GM23338 (cell line): ENCODE data around the gene NECTIN3. TPM values are rescaled to one million over a fixed set of nuclear protein-coding genes. Genes with fewer than 3 reads are reported as not detected.

Experiments
- ATAC-seq: fragments of 200-7000 bp; cut with Tn5 transposase; 3 replicates; pipeline ENCODE4 v1.9.1; 2020
- DNase-seq: peaks from one replicate; pipeline ENCODE4 v3.0.0-alpha.2; 2015; ENCODE audit warnings: low spot score
- H2AFZ ChIP-seq: fragments of 200-600 bp; sonication (generic); 2 replicates; pipeline ENCODE4 v1.8.0; 2016; ENCODE audit warnings: antibody characterized with exemption, mild to moderate bottlenecking, moderate library complexity
- H3F3A ChIP-seq: fragments of 200-600 bp; sonication (generic); replicated peaks from 2 replicates; pipeline ENCODE4 v1.8.0; 2017; ENCODE audit warnings: antibody characterized with exemption, mixed run types, low read depth
- H3K27ac ChIP-seq: fragments of 200-600 bp; sonication (generic); 2 replicates; pipeline ENCODE4 v1.6.1; 2016; ENCODE audit warnings: low read depth
- H3K27me3 ChIP-seq: fragments of 200-600 bp; sonication (generic); 2 replicates; pipeline ENCODE4 v1.8.0; 2016; ENCODE audit warnings: mild to moderate bottlenecking, mixed run types, moderate library complexity; ENCODE audit not compliant: insufficient read depth
- H3K36me3 ChIP-seq: fragments of 200-600 bp; sonication (generic); 2 replicates; pipeline ENCODE4 v1.8.0; 2016; ENCODE audit warnings: mild to moderate bottlenecking; ENCODE audit not compliant: insufficient read depth
- H3K4me1 ChIP-seq: fragments of 200-600 bp; sonication (generic); 2 replicates; pipeline ENCODE4 v1.8.0; 2016; ENCODE audit warnings: mild to moderate bottlenecking, moderate library complexity; ENCODE audit not compliant: insufficient read depth
- H3K4me2 ChIP-seq: fragments of 200-600 bp; sonication (generic); 2 replicates; pipeline ENCODE4 v1.7.1; 2017; ENCODE audit warnings: mixed run types
- H3K4me3 ChIP-seq: fragments of 200-600 bp; sonication (generic); 2 replicates; pipeline ENCODE4 v1.6.1; 2016; ENCODE audit warnings: mixed run types
- H3K79me2 ChIP-seq: fragments of 200-600 bp; sonication (generic); replicated peaks from 2 replicates; pipeline ENCODE4 v1.8.0; 2017; ENCODE audit warnings: mild to moderate bottlenecking; ENCODE audit not compliant: insufficient read depth
- H3K9me2 ChIP-seq: fragments of 200-600 bp; sonication (generic); 2 replicates; pipeline ENCODE4 v1.8.0; 2017; ENCODE audit not compliant: insufficient read depth
- H4K20me1 ChIP-seq: fragments of 200-600 bp; sonication (generic); replicated peaks from 2 replicates; pipeline ENCODE4 v1.8.0; 2017; ENCODE audit warnings: mild to moderate bottlenecking; ENCODE audit not compliant: insufficient read depth
- H3K27ac Mint-ChIP-seq: 2 replicates; pipeline ENCODE4 v1.8.0; 2020; ENCODE audit warnings: inconsistent platforms, mild to moderate bottlenecking, moderate library complexity, mixed read lengths
- H3K27me3 Mint-ChIP-seq: 3 replicates; pipeline ENCODE4 v1.8.0; 2022; ENCODE audit warnings: low read depth, mild to moderate bottlenecking, moderate library complexity, mixed read lengths, inconsistent platforms; ENCODE audit not compliant: insufficient read depth, poor library complexity
- H3K36me3 Mint-ChIP-seq: 3 replicates; pipeline ENCODE4 v1.8.0; 2021; ENCODE audit warnings: low read depth, mild to moderate bottlenecking, inconsistent platforms, moderate library complexity, mixed read lengths
- H3K4me1 Mint-ChIP-seq: 3 replicates; pipeline ENCODE4 v1.8.0; 2020; ENCODE audit warnings: mild to moderate bottlenecking, inconsistent platforms, mixed read lengths
- H3K4me3 Mint-ChIP-seq: 3 replicates; pipeline ENCODE4 v1.8.0; 2021; ENCODE audit warnings: moderate library complexity, mild to moderate bottlenecking, inconsistent platforms, mixed read lengths
- H3K9me3 Mint-ChIP-seq: 3 replicates; pipeline ENCODE4 v1.8.0; 2020; ENCODE audit warnings: moderate library complexity, mild to moderate bottlenecking, inconsistent platforms, mixed read lengths
- CREB1 ChIP-seq: fragments of 250-450 bp; sonication (Bioruptor Pico); IDR thresholded peaks from 2 replicates; pipeline ENCODE4 v1.5.0; 2020; ENCODE audit warnings: low read depth, mild to moderate bottlenecking, moderate library complexity
- CTCF ChIP-seq, 2 experiments: fragments of 200-600 bp in 1 of 2; sonication (generic) in 1 of 2; conservative IDR thresholded peaks; 2 replicates each; pipeline versions ENCODE4 v1.5.1 to v1.6.1; 2016 to 2017; ENCODE audit warnings: antibody characterized with exemption in 2 of 2, low read depth in 2 of 2, mild to moderate bottlenecking in 2 of 2, moderate library complexity in 1 of 2
- EZH2phosphoT487 ChIP-seq: fragments of 200-600 bp; sonication (generic); IDR thresholded peaks from one replicate; pipeline ENCODE4 v1.8.1; 2018; ENCODE audit warnings: antibody characterized with exemption; ENCODE audit not compliant: unreplicated experiment
- ZNF114 ChIP-seq: fragments of 250-450 bp; sonication (Bioruptor Pico); IDR thresholded peaks from 2 replicates; pipeline ENCODE4 v1.5.0; 2020; ENCODE audit warnings: mild to moderate bottlenecking, moderate library complexity
- ZNF331 ChIP-seq: fragments of 250-450 bp; sonication (Bioruptor Pico); IDR thresholded peaks from 2 replicates; pipeline ENCODE4 v1.5.0; 2020; ENCODE audit warnings: low read depth, mild to moderate bottlenecking, moderate library complexity
- polyA plus RNA-seq: library from polyadenylated mRNA; unstranded; fragments of >200 nt; fragmentation: Nextera tagmentation; extraction: Ambion mirVana; gene quantifications from 2 replicates; pipeline ENCODE4 v1.2.1, GENCODE V29; 2016
- total RNA-seq: library from RNA; depleted of rRNA; stranded (reverse); fragments of >200 nt; shearing (Covaris generic); gene quantifications from 2 replicates; pipeline ENCODE4 v1.2.3, GENCODE V29; 2014
- TF ChIP-seq, protein P1 (sequence below): fragments of 250-450 bp; sonication (Bioruptor Pico); IDR thresholded peaks from 2 replicates; pipeline ENCODE4 v1.5.0; 2020; ENCODE audit warnings: mild to moderate bottlenecking, moderate library complexity
- TF ChIP-seq, protein P2 (sequence below): IDR thresholded peaks from 2 replicates; pipeline ENCODE4 v1.6.1; 2016; ENCODE audit warnings: antibody characterized with exemption

The NECTIN3 gene
- total and polyA plus RNA-seq, 2 experiments from 2014 or later: 16.0 to 48.2 TPM

GRCh38 chr3:111087924-111088469, 16.4 kb downstream of the NECTIN3 start (continued):
- no peak for TF ChIP-seq CTCF (conservative IDR thresholded peaks at IDR 0.05; ENCODE audit: low read depth in 2 of 2)
- TF ChIP-seq, protein P1, sequence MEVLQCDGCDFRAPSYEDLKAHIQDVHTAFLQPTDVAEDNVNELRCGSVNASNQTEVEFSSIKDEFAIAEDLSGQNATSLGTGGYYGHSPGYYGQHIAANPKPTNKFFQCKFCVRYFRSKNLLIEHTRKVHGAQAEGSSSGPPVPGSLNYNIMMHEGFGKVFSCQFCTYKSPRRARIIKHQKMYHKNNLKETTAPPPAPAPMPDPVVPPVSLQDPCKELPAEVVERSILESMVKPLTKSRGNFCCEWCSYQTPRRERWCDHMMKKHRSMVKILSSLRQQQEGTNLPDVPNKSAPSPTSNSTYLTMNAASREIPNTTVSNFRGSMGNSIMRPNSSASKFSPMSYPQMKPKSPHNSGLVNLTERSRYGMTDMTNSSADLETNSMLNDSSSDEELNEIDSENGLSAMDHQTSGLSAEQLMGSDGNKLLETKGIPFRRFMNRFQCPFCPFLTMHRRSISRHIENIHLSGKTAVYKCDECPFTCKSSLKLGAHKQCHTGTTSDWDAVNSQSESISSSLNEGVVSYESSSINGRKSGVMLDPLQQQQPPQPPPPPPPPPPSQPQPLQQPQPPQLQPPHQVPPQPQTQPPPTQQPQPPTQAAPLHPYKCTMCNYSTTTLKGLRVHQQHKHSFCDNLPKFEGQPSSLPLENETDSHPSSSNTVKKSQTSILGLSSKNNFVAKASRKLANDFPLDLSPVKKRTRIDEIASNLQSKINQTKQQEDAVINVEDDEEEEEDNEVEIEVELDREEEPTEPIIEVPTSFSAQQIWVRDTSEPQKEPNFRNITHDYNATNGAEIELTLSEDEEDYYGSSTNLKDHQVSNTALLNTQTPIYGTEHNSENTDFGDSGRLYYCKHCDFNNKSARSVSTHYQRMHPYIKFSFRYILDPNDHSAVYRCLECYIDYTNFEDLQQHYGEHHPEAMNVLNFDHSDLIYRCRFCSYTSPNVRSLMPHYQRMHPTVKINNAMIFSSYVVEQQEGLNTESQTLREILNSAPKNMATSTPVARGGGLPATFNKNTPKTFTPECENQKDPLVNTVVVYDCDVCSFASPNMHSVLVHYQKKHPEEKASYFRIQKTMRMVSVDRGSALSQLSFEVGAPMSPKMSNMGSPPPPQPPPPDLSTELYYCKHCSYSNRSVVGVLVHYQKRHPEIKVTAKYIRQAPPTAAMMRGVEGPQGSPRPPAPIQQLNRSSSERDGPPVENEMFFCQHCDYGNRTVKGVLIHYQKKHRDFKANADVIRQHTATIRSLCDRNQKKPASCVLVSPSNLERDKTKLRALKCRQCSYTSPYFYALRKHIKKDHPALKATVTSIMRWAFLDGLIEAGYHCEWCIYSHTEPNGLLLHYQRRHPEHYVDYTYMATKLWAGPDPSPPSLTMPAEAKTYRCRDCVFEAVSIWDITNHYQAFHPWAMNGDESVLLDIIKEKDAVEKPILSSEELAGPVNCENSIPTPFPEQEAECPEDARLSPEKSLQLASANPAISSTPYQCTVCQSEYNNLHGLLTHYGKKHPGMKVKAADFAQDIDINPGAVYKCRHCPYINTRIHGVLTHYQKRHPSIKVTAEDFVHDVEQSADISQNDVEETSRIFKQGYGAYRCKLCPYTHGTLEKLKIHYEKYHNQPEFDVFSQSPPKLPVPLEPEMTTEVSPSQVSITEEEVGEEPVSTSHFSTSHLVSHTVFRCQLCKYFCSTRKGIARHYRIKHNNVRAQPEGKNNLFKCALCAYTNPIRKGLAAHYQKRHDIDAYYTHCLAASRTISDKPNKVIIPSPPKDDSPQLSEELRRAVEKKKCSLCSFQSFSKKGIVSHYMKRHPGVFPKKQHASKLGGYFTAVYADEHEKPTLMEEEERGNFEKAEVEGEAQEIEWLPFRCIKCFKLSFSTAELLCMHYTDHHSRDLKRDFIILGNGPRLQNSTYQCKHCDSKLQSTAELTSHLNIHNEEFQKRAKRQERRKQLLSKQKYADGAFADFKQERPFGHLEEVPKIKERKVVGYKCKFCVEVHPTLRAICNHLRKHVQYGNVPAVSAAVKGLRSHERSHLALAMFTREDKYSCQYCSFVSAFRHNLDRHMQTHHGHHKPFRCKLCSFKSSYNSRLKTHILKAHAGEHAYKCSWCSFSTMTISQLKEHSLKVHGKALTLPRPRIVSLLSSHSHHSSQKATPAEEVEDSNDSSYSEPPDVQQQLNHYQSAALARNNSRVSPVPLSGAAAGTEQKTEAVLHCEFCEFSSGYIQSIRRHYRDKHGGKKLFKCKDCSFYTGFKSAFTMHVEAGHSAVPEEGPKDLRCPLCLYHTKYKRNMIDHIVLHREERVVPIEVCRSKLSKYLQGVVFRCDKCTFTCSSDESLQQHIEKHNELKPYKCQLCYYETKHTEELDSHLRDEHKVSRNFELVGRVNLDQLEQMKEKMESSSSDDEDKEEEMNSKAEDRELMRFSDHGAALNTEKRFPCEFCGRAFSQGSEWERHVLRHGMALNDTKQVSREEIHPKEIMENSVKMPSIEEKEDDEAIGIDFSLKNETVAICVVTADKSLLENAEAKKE (CRISPR knock-in tag): no peak
- no peak for TF ChIP-seq ZNF114 (CRISPR knock-in tag)

DNA sequence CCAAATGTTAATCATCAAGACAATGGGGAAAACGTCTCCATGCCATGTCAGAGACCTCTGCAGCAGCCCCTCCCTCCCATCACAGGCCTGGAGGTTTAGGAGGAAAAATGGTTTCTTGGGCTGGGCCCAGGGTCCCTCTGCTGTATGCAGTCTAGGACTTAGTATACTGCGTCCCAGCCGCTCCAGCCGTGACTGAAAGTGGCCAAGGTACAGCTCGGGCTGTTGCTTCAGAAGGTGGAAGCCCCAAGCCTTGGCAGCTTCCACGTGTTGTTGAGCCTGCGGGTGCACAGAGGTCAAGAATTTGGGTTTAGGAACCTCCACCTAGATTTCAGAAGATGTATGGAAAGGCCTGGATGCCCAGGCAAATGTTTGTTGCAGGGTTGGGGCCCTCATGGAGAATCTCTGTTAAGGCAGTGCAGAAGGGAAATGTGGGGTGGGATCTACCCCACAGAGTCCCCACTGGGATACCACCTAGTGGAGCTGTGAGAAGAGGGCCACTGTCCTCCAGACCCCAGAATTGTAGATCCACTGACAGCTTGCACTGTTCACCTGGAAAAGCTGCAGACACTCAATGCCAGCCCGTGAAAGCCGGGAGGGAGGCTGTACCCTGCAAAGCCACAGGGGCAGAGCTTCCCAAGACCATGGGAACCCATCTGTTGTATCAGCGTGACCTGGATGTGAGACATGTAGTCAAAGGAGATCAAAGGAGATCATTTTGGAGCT, 25.0 kb downstream of the NECTIN3 start:
- no peak overlapping the region for H3K27ac ChIP-seq
- no peaks in the 10 kb centered on the region for H3K27me3 ChIP-seq
- peaks cover 100% of the 10 kb centered on the region for H3K79me2 ChIP-seq
- no peak overlapping the region for H2AFZ ChIP-seq
- peaks cover 3% of the 10 kb centered on the region; the same call in 1 of the 2 replicates for H3K4me1 ChIP-seq
- no peak for ATAC-seq
- Mint-ChIP-seq H3K4me1 (peaks cover 38% of the 10 kb centered on the region), H3K4me3 (no peak overlapping the region), H3K36me3 (peaks cover 48% of the 10 kb centered on the region), H3K9me3 (peaks cover 40% of the 10 kb centered on the region), H3K27ac (no peak overlapping the region), H3K27me3 (no peaks in the 10 kb centered on the region)
- H4K20me1 ChIP-seq: no peaks in the 10 kb centered on the region
- no peak overlapping the region for H3K4me2 ChIP-seq
- no peak overlapping the region for H3K4me3 ChIP-seq
- peaks cover 3% of the 10 kb centered on the region; the same call in 1 of the 2 replicates for H3K36me3 ChIP-seq
- DNase-seq: no peak
- H3F3A ChIP-seq: no peaks in the 10 kb centered on the region
- no peaks in the 10 kb centered on the region for H3K9me2 ChIP-seq
- TF ChIP-seq, protein P2, sequence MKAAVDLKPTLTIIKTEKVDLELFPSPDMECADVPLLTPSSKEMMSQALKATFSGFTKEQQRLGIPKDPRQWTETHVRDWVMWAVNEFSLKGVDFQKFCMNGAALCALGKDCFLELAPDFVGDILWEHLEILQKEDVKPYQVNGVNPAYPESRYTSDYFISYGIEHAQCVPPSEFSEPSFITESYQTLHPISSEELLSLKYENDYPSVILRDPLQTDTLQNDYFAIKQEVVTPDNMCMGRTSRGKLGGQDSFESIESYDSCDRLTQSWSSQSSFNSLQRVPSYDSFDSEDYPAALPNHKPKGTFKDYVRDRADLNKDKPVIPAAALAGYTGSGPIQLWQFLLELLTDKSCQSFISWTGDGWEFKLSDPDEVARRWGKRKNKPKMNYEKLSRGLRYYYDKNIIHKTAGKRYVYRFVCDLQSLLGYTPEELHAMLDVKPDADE: no peak
- TF ChIP-seq EZH2phosphoT487: no peak
- no peak for TF ChIP-seq ZNF331
- TF ChIP-seq CREB1 (CRISPR knock-in tag): no peak
